HepG2 (cell line): Measurements from ENCODE around the gene TMEM238. TPM values are rescaled to one million over a fixed set of nuclear protein-coding genes. Genes with fewer than 3 reads are reported as not detected.

Experiments used
- AKNA ChIP-seq: sonication (generic); formaldehyde crosslinking; IDR thresholded peaks from 2 replicates; pipeline ENCODE4 v1.4.0; 2020; ENCODE audit warnings: missing genetic modification reagents, borderline replicate concordance
- ARNT ChIP-seq: fragments of 450-650 bp; IDR thresholded peaks from 2 replicates; pipeline ENCODE4 v1.6.1; 2017
- ATF2 ChIP-seq: sonication (generic); formaldehyde crosslinking; IDR thresholded peaks from 2 replicates; pipeline ENCODE4 v1.4.0; 2020; ENCODE audit warnings: missing genetic modification reagents
- CAMTA2 ChIP-seq: sonication (generic); formaldehyde crosslinking; IDR thresholded peaks from 2 replicates; pipeline ENCODE4 v1.4.0; 2020; ENCODE audit warnings: mild to moderate bottlenecking, missing genetic modification reagents, borderline replicate concordance
- FOXA3 ChIP-seq: IDR thresholded peaks from 2 replicates; pipeline ENCODE4 v1.6.1; 2016; ENCODE audit warnings: missing genetic modification reagents, missing compliant biosample characterization
- MAFK ChIP-seq, 2 experiments: IDR thresholded peaks in 1 of 2; conservative IDR thresholded peaks in 1 of 2; 2 replicates each; pipeline ENCODE4 v1.6.1; 2011; ENCODE audit warnings: improper control_type of control experiment in 2 of 2, low read length in 2 of 2
- MYC ChIP-seq: sonication (generic); formaldehyde crosslinking; IDR thresholded peaks from 2 replicates; pipeline ENCODE4 v1.9.0; 2021; ENCODE audit warnings: missing genetic modification reagents, borderline replicate concordance
- MYPOP ChIP-seq: sonication (generic); formaldehyde crosslinking; IDR thresholded peaks from 2 replicates; pipeline ENCODE4 v1.8.1; 2023; ENCODE audit warnings: mild to moderate bottlenecking, moderate library complexity, missing genetic modification reagents
- NFYB ChIP-seq: sonication (generic); formaldehyde crosslinking; IDR thresholded peaks from 2 replicates; pipeline ENCODE4 v1.4.0; 2020; ENCODE audit warnings: missing genetic modification reagents
- PRDM10 ChIP-seq: sonication (generic); formaldehyde crosslinking; IDR thresholded peaks from 2 replicates; pipeline ENCODE4 v1.4.0; 2020; ENCODE audit warnings: low read depth, missing genetic modification reagents
- PTBP1 ChIP-seq: fragments of 200-400 bp; formaldehyde crosslinking; IDR thresholded peaks from 2 replicates; pipeline ENCODE4 v1.6.1; 2018; ENCODE audit warnings: low read length, low read depth; ENCODE audit not compliant: poor library complexity, severe bottlenecking
- SP2 ChIP-seq: sonication (generic); formaldehyde crosslinking; IDR thresholded peaks from 2 replicates; pipeline ENCODE4 v1.5.1; 2020; ENCODE audit warnings: mild to moderate bottlenecking, missing genetic modification reagents
- TGIF2 ChIP-seq: IDR thresholded peaks from 2 replicates; pipeline ENCODE4 v1.6.1; 2016; ENCODE audit warnings: control low read depth, missing compliant biosample characterization
- ZFP36L1 ChIP-seq: sonication (generic); formaldehyde crosslinking; IDR thresholded peaks from 2 replicates; pipeline ENCODE4 v1.8.0; 2022; ENCODE audit warnings: mild to moderate bottlenecking, missing genetic modification reagents, moderate library complexity
- ZNF800 ChIP-seq: sonication (generic); formaldehyde crosslinking; IDR thresholded peaks from 2 replicates; pipeline ENCODE4 v1.4.0; 2020; ENCODE audit warnings: missing genetic modification reagents
- polyA plus RNA-seq, 8 experiments: library from polyadenylated mRNA; depleted of rRNA in 3 of 8; stranded (reverse) in 7 of 8; unstranded in 1 of 8; fragments of >200 nt; fragmentation: Illumina TruSeq in 4 of 8; extraction: Trizol in 4 of 8; gene quantifications; 2 replicates each; pipeline versions ENCODE4 v1.2.1 to v1.2.3, GENCODE V29; 2011 to 2016; ENCODE audit warnings: low read depth in 4 of 8, missing spikeins in 1 of 8, mixed read lengths in 1 of 8; ENCODE audit not compliant: insufficient read depth in 1 of 8
- total RNA-seq, 5 experiments: library from RNA; depleted of rRNA; stranded (reverse); fragments of >200 nt; fragmentation: Illumina TruSeq; extraction: Trizol; gene quantifications; 2 replicates each; pipeline ENCODE4 v1.2.3, GENCODE V29; 2016; ENCODE audit warnings: low read depth in 1 of 5

The TMEM238 gene
- total and polyA plus RNA-seq, 2 of the 13 experiments (the other 11 are each of a cell fraction or from before 2014, with no cell fraction given) = not detected

- TF ChIP-seq ZNF800 (CRISPR knock-in tag) (0 out of 2 replicates have a peak, but pooled peaks have one; percentile 40), TGIF2 (no peak), ZFP36L1 (no peak), CAMTA2 (CRISPR knock-in tag) (no peak), FOXA3 (CRISPR knock-in tag) (no peak), PRDM10 (0 out of 2 replicates have a peak, but pooled peaks have one; percentile 8), PTBP1 (no peak), MYPOP (no peak), MYC (peak; percentile 68; the same call in 1 of the 2 replicates), MAFK (conservative IDR thresholded peaks at IDR 0.05 in 1 of 2, IDR thresholded peaks at IDR 0.05 in 1 of 2; ENCODE audit: low read length in 2 of 2) (no peak), ARNT (no peak), AKNA (CRISPR knock-in tag) (no peak), SP2 (CRISPR knock-in tag) (no peak), ATF2 (CRISPR knock-in tag) (no peak), NFYB (CRISPR knock-in tag) (peak; percentile 71)
These were observed 1.0 kb upstream of the TMEM238 start (continued) for GRCh38 chr19:55384920-55385723.
